H1 (cell line): ENCODE data around the gene ARID1B. TPM values are rescaled to one million over a fixed set of nuclear protein-coding genes. Genes with fewer than 3 reads are reported as not detected.

Experiments used
- CTCF ChIA-PET: fragments of 300-600 bp; sonication (Branson Sonifier 250); formaldehyde crosslinking; loops from one replicate; lab custom pipeline; 2021; ENCODE audit not compliant: partially characterized antibody; lab: Charles Lee
- POLR2A ChIA-PET: fragments of 300-600 bp; sonication (Branson Sonifier 250); formaldehyde crosslinking; loops from one replicate; lab custom pipeline; 2021; ENCODE audit warnings: inconsistent platforms; ENCODE audit not compliant: partially characterized antibody; lab: Charles Lee
- DNase-seq, 2 experiments: peaks; one replicate each; pipeline versions ENCODE4 v3.0.0 to v3.0.0-alpha.2; 2010 to 2022; ENCODE audit warnings: low spot score in 2 of 2, low read depth in 1 of 2, mixed read lengths in 1 of 2
- FAIRE-seq: peaks from 2 replicates; lab custom pipeline; 2011; peaks lifted over from hg19 to GRCh38; lab: Jason Lieb, UNC
- H2AFZ ChIP-seq: 2 replicates; pipeline ENCODE4 v1.8.1; 2012; ENCODE audit warnings: low read length, inconsistent platforms
- H2AK5ac ChIP-seq: 2 replicates; pipeline ENCODE4 v1.6.1; 2013; ENCODE audit warnings: low read depth, low read length
- H2BK120ac ChIP-seq: replicated peaks from 2 replicates; pipeline ENCODE3; 2013; ENCODE audit warnings: low read depth, low read length, inconsistent platforms
- H2BK12ac ChIP-seq: 2 replicates; pipeline ENCODE4 v1.6.1; 2013; ENCODE audit warnings: low read depth, low read length
- H2BK15ac ChIP-seq: 2 replicates; pipeline ENCODE4 v1.6.1; 2013; ENCODE audit warnings: low read length
- H2BK20ac ChIP-seq: 2 replicates; pipeline ENCODE4 v1.6.1; 2013; ENCODE audit warnings: low read length
- H2BK5ac ChIP-seq: 2 replicates; pipeline ENCODE4 v1.6.1; 2013; ENCODE audit warnings: low read depth, low read length
- H3K14ac ChIP-seq: 2 replicates; pipeline ENCODE4 v1.6.1; 2013; ENCODE audit warnings: inconsistent platforms; ENCODE audit not compliant: insufficient read length
- H3K18ac ChIP-seq: 2 replicates; pipeline ENCODE4 v1.6.1; 2013; ENCODE audit warnings: low read length; ENCODE audit errors: extremely low read depth
- H3K23ac ChIP-seq: 2 replicates; pipeline ENCODE4 v1.6.1; 2013; ENCODE audit warnings: inconsistent platforms; ENCODE audit not compliant: insufficient read length
- H3K23me2 ChIP-seq: 2 replicates; pipeline ENCODE4 v1.6.1; 2013; ENCODE audit warnings: low read depth, low read length
- H3K27ac ChIP-seq: 2 replicates; pipeline ENCODE4 v1.6.1; 2011; ENCODE audit warnings: low read depth, low read length, inconsistent platforms
- H3K27me3 ChIP-seq, 4 experiments: replicated peaks in 1 of 4; 1 replicate in 1 of 4; 2 replicates in 3 of 4; pipeline versions ENCODE4 v1.6.1 to v1.8.1; 2011 to 2013; ENCODE audit warnings: low read length in 3 of 4, mild to moderate bottlenecking in 3 of 4, inconsistent platforms in 2 of 4, mixed read lengths in 2 of 4, moderate library complexity in 1 of 4; ENCODE audit not compliant: control insufficient read depth in 3 of 4, insufficient read depth in 3 of 4; ENCODE audit errors: extremely low read depth in 1 of 4
- H3K36me3 ChIP-seq, 4 experiments: 2 replicates each; pipeline versions ENCODE4 v1.6.1 to v1.8.1; 2011 to 2013; ENCODE audit warnings: mild to moderate bottlenecking in 4 of 4, low read length in 3 of 4, moderate library complexity in 2 of 4, control low read depth in 1 of 4, inconsistent platforms in 1 of 4; ENCODE audit not compliant: insufficient read depth in 4 of 4, control insufficient read depth in 2 of 4
- H3K4ac ChIP-seq: replicated peaks from 2 replicates; pipeline ENCODE3; 2013; ENCODE audit warnings: low read length, low read depth, mixed read lengths, inconsistent platforms; ENCODE audit not compliant: insufficient read length
- H3K4me1 ChIP-seq, 4 experiments: replicated peaks in 1 of 4; 1 replicate in 1 of 4; 2 replicates in 3 of 4; pipeline versions ENCODE4 v1.6.1 to v1.8.1; 2011 to 2013; ENCODE audit warnings: low read length in 3 of 4, inconsistent platforms in 2 of 4, mixed read lengths in 1 of 4; ENCODE audit not compliant: insufficient read depth in 4 of 4, control insufficient read depth in 3 of 4
- H3K4me2 ChIP-seq, 2 experiments: 2 replicates each; pipeline versions ENCODE4 v1.6.1 to v1.8.1; 2011 to 2013; ENCODE audit warnings: low read depth in 2 of 2, low read length in 2 of 2, control low read depth in 1 of 2, inconsistent platforms in 1 of 2, mild to moderate bottlenecking in 1 of 2; ENCODE audit not compliant: insufficient read depth in 1 of 2
- H3K4me3 ChIP-seq, 4 experiments: fragments of 200-600, 300-600 bp in 1 of 4; sonication (generic), shearing (Covaris generic), sonication (Bioruptor Twin) in 1 of 4; 2 replicates each; pipeline versions ENCODE4 v1.5.1 to v1.8.1; 2011 to 2016; ENCODE audit warnings: low read length in 4 of 4, low read depth in 3 of 4, control low read depth in 2 of 4, inconsistent platforms in 2 of 4, mild to moderate bottlenecking in 2 of 4, mixed read lengths in 1 of 4, moderate library complexity in 1 of 4; ENCODE audit not compliant: insufficient read depth in 2 of 4; ENCODE audit errors: extremely low read depth in 1 of 4
- H3K56ac ChIP-seq: replicated peaks from 2 replicates; pipeline ENCODE3; 2013; ENCODE audit warnings: low read depth, mild to moderate bottlenecking, mixed read lengths, low read length, inconsistent platforms; ENCODE audit not compliant: insufficient read length
- H3K79me1 ChIP-seq: 2 replicates; pipeline ENCODE4 v1.6.1; 2013; ENCODE audit warnings: low read depth, low read length, control low read depth
- H3K79me2 ChIP-seq, 2 experiments: 2 replicates each; pipeline versions ENCODE4 v1.6.1 to v1.8.1; 2012 to 2013; ENCODE audit warnings: low read length in 2 of 2, mild to moderate bottlenecking in 2 of 2, inconsistent platforms in 1 of 2; ENCODE audit not compliant: insufficient read depth in 2 of 2, control insufficient read depth in 1 of 2
- H3K9ac ChIP-seq, 4 experiments: replicated peaks in 1 of 4; 1 replicate in 1 of 4; 2 replicates in 3 of 4; pipeline versions ENCODE4 v1.6.1 to v1.8.1; 2011 to 2013; ENCODE audit warnings: low read depth in 3 of 4, low read length in 3 of 4, control low read depth in 2 of 4, mild to moderate bottlenecking in 2 of 4, moderate library complexity in 2 of 4, inconsistent platforms in 1 of 4; ENCODE audit errors: extremely low read depth in 1 of 4
- H3K9me3 ChIP-seq, 2 experiments: 2 replicates each; pipeline versions ENCODE4 v1.6.1 to v1.8.1; 2012 to 2013; ENCODE audit warnings: mild to moderate bottlenecking in 2 of 2, moderate library complexity in 2 of 2, control low read depth in 1 of 2, inconsistent platforms in 1 of 2, low read depth in 1 of 2, low read length in 1 of 2, mixed read lengths in 1 of 2; ENCODE audit not compliant: insufficient read depth in 2 of 2
- H4K20me1 ChIP-seq, 2 experiments: replicated peaks in 1 of 2; 2 replicates each; pipeline versions ENCODE3 to v1.8.1; 2011 to 2013; ENCODE audit warnings: inconsistent platforms in 2 of 2, low read length in 2 of 2, mild to moderate bottlenecking in 1 of 2; ENCODE audit not compliant: insufficient read depth in 2 of 2, control insufficient read depth in 1 of 2
- H4K5ac ChIP-seq: 2 replicates; pipeline ENCODE4 v1.6.1; 2013; ENCODE audit warnings: low read length, low read depth, mixed read lengths, inconsistent platforms; ENCODE audit not compliant: insufficient read length
- H4K8ac ChIP-seq: 2 replicates; pipeline ENCODE4 v1.8.0; 2013; ENCODE audit warnings: mild to moderate bottlenecking, moderate library complexity, low read length, inconsistent platforms; ENCODE audit not compliant: insufficient read depth; ENCODE audit errors: extremely low read depth
- H4K91ac ChIP-seq: replicated peaks from 2 replicates; pipeline ENCODE3; 2013; ENCODE audit warnings: low read length, mixed read lengths, inconsistent platforms; ENCODE audit not compliant: insufficient read length
- CBX5 ChIP-seq: fragments of 300-800, 300-1000 bp; sonication (generic); IDR thresholded peaks from 2 replicates; pipeline ENCODE4 v1.7.1; 2016; ENCODE audit warnings: antibody characterized with exemption, low read length, low read depth
- CREB1 ChIP-seq: IDR thresholded peaks from 2 replicates; pipeline ENCODE4 v1.6.1; 2012; ENCODE audit warnings: inconsistent platforms
- FOSL1 ChIP-seq: IDR thresholded peaks from 2 replicates; pipeline ENCODE4 v1.6.1; 2011; ENCODE audit warnings: mild to moderate bottlenecking, low read depth, low read length, moderate library complexity; ENCODE audit not compliant: insufficient read depth
- GABPA ChIP-seq: IDR thresholded peaks from 2 replicates; pipeline ENCODE4 v1.6.1; 2011; ENCODE audit warnings: mild to moderate bottlenecking, low read length, moderate library complexity, borderline replicate concordance; ENCODE audit not compliant: insufficient read depth
- HDAC2 ChIP-seq, 2 experiments: fragments of 300-600 bp in 1 of 2; sonication (generic) in 1 of 2; IDR thresholded peaks; 2 replicates each; pipeline ENCODE4 v1.6.1; 2011 to 2012; ENCODE audit warnings: low read depth in 2 of 2, low read length in 2 of 2, mild to moderate bottlenecking in 2 of 2, moderate library complexity in 2 of 2, borderline replicate concordance in 1 of 2, inconsistent platforms in 1 of 2
- KDM1A ChIP-seq: fragments of 200-600, 300-600 bp; sonication (generic); IDR thresholded peaks from 2 replicates; pipeline ENCODE4 v1.7.1; 2016; ENCODE audit warnings: mild to moderate bottlenecking, low read length, borderline replicate concordance
- KDM4A ChIP-seq: IDR thresholded peaks from one replicate; pipeline ENCODE4 v1.7.1; 2012; ENCODE audit warnings: low read depth, mild to moderate bottlenecking, moderate library complexity, low read length, inconsistent platforms; ENCODE audit not compliant: severe bottlenecking
- NRF1 ChIP-seq: IDR thresholded peaks from 2 replicates; pipeline ENCODE4 v1.6.1; 2011; ENCODE audit warnings: mild to moderate bottlenecking, low read depth, low read length, improper control_type of control experiment
- SIX5 ChIP-seq: IDR thresholded peaks from 2 replicates; pipeline ENCODE4 v1.6.1; 2011; ENCODE audit warnings: mild to moderate bottlenecking, low read depth, low read length
- WGBS, 2 experiments: shearing (Covaris generic) in 1 of 2; methylation state at CpG; one replicate each; pipeline versions ENCODE4 v1.1.6 to v1.1.7; 2013 to 2015; ENCODE audit warnings: low lambda C conversion rate in 2 of 2, mixed read lengths in 2 of 2, inconsistent platforms in 1 of 2, low coverage in 1 of 2, missing lambda C conversion rate in 1 of 2; ENCODE audit not compliant: insufficient replicate concordance in 2 of 2, insufficient coverage in 1 of 2, insufficient read length in 1 of 2; ENCODE audit errors: extremely low coverage in 1 of 2, missing lambda C conversion rate in 1 of 2; 5-methylcytosine and 5-hydroxymethylcytosine counted together
- polyA plus RNA-seq, 7 experiments: library from polyadenylated mRNA; depleted of rRNA in 3 of 7; stranded (reverse) in 5 of 7; unstranded in 2 of 7; fragments of >200 nt in 5 of 7; fragments of 200-250 nt in 2 of 7; gene quantifications; 1 replicate in 5 of 7; 2 replicates in 1 of 7; 4 replicates in 1 of 7; pipeline versions ENCODE4 v1.2.1 to v1.2.3, GENCODE V29; 2011 to 2013; ENCODE audit warnings: missing spikeins in 2 of 7, mixed read lengths in 2 of 7
- total RNA-seq: library from RNA; stranded (reverse); fragmentation: NEBNext Ultra II Directional; extraction: Animal tissue kit (Norgen Biotek cat#: 25700); gene quantifications from 2 replicates; pipeline ENCODE4 v1.2.1, GENCODE V29; 2021
- TF ChIP-seq, protein P1 (sequence below), 3 experiments: IDR thresholded peaks; 1 replicate in 2 of 3; 2 replicates in 1 of 3; pipeline versions ENCODE4 v1.5.1 to v1.6.1; 2011; ENCODE audit warnings: low read length in 3 of 3, mild to moderate bottlenecking in 3 of 3, inconsistent platforms in 2 of 3, low read depth in 1 of 3, moderate library complexity in 1 of 3; ENCODE audit not compliant: insufficient read depth in 1 of 3; ENCODE audit errors: control extremely low read depth in 1 of 3

ARID1B gene
- total and polyA plus RNA-seq, 2 of the 8 experiments (the other 6 are each of a cell fraction or from before 2014, with no cell fraction given): 24.3 to 70.3 TPM

DNA sequence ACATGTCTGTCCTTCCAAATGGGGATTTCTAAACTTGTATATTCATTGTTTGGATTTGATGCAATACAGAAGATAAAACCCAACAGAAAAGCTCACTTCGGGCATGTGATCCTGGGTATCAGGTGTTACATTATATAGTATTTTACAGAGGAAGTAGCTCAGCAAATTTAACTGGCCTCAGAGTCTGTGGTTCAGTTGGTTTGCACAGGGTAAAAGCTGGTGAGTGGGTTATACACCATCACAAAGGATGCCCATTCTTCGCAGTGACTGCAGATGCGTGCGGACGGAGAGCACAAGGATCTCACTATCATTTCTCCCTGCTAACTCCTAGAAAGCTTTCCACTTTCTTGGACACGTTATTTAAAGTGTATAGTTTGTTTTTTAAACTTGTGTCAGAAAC lies 309.5 kb downstream of the ARID1B start:
- H3K27ac ChIP-seq: no peak overlapping the region
- POLR2A ChIA-PET: no interaction called here
- no peak overlapping the region for H3K4ac ChIP-seq
- no peak overlapping the region for H2BK20ac ChIP-seq
- H3K23me2 ChIP-seq: no peaks in the 10 kb centered on the region
- no peak overlapping the region for H3K4me2 ChIP-seq
- no peak overlapping the region for H2BK12ac ChIP-seq
- H4K8ac ChIP-seq: no peak overlapping the region
- CTCF ChIA-PET: interaction anchor here (0.6 to 1.5 kb wide), 5 partner anchors 9 to 203 kb away, joined by 3 to 7 read pairs (median 3); no protein-coding TSS in a partner anchor
- H3K9ac ChIP-seq: no peak overlapping the region
- peaks cover 0 to 4% of the 10 kb centered on the region in 2 experiments for H4K20me1 ChIP-seq
- FAIRE-seq: no peak
- H3K9me3 ChIP-seq: no peaks in the 10 kb centered on the region
- no peak overlapping the region for H3K23ac ChIP-seq
- H4K5ac ChIP-seq: no peak overlapping the region
- H4K91ac ChIP-seq: no peak overlapping the region
- peaks cover 0 to 11% (median 2%) of the 10 kb centered on the region in 4 experiments; a peak in 2 of 8 replicates for H3K36me3 ChIP-seq
- peaks cover 9 to 28% (median 26%) of the 10 kb centered on the region in 4 experiments for H3K4me1 ChIP-seq
- no peaks in the 10 kb centered on the region; the same call in 1 of the 2 replicates for H3K79me1 ChIP-seq
- no peak overlapping the region for H3K14ac ChIP-seq
- H3K56ac ChIP-seq: no peak overlapping the region
- H2BK120ac ChIP-seq: no peak overlapping the region
- H3K4me3 ChIP-seq: no peak overlapping the region
- peaks cover 0 to 5% of the 10 kb centered on the region in 2 experiments; a peak in 2 of 4 replicates for H3K79me2 ChIP-seq
- no peaks in the 10 kb centered on the region for H3K27me3 ChIP-seq
- no peak overlapping the region for H2BK5ac ChIP-seq
- H2AK5ac ChIP-seq: no peak overlapping the region
- H2AFZ ChIP-seq: no peak overlapping the region
- WGBS, 2 experiments: 93% methylated on average over 6 of the region's 6 CpGs; no CpG with 5 or more reads in 1 of the 2 experiments
- H3K18ac ChIP-seq: no peak overlapping the region
- no peak overlapping the region for H2BK15ac ChIP-seq
- no peak for DNase-seq
- no peak for TF ChIP-seq SIX5
- no peak for TF ChIP-seq KDM1A
- TF ChIP-seq FOSL1: no peak
- TF ChIP-seq NRF1: no peak
- no peak for TF ChIP-seq HDAC2 (IDR thresholded peaks at IDR 0.05; ENCODE audit: borderline replicate concordance in 1 of 2, low read depth in 2 of 2, low read length in 2 of 2)
- TF ChIP-seq, protein P1, sequence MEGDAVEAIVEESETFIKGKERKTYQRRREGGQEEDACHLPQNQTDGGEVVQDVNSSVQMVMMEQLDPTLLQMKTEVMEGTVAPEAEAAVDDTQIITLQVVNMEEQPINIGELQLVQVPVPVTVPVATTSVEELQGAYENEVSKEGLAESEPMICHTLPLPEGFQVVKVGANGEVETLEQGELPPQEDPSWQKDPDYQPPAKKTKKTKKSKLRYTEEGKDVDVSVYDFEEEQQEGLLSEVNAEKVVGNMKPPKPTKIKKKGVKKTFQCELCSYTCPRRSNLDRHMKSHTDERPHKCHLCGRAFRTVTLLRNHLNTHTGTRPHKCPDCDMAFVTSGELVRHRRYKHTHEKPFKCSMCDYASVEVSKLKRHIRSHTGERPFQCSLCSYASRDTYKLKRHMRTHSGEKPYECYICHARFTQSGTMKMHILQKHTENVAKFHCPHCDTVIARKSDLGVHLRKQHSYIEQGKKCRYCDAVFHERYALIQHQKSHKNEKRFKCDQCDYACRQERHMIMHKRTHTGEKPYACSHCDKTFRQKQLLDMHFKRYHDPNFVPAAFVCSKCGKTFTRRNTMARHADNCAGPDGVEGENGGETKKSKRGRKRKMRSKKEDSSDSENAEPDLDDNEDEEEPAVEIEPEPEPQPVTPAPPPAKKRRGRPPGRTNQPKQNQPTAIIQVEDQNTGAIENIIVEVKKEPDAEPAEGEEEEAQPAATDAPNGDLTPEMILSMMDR (IDR thresholded peaks at IDR 0.05; ENCODE audit: control extremely low read depth in 1 of 3, insufficient read depth in 1 of 3, low read depth in 1 of 3, low read length in 3 of 3): no peak
- TF ChIP-seq KDM4A: no peak
- no peak for TF ChIP-seq GABPA
- TF ChIP-seq CREB1: no peak
- TF ChIP-seq CBX5: no peak
